ENCODE measurements around the gene ATOSA.
A peak's percentile ranks its signal among the peaks of the same experiment; 100 is the strongest.

The ATOSA gene

GRCh38 chr15:52652984-52653383 is 26.2 kb downstream of the ATOSA start:
- DNase-seq (ENCODE audit: low spot score): no peak

- no peak for DNase-seq (ENCODE audit: low spot score)
These were observed 26.9 kb downstream of the ATOSA start for GRCh38 chr15:52652286-52652685.

GRCh38 chr15:52651868-52652267 is 27.3 kb downstream of the ATOSA start:
- DNase-seq (ENCODE audit: low spot score): peak; percentile 35

GRCh38 chr15:52651114-52651513 is 28.1 kb downstream of the ATOSA start:
- DNase-seq (ENCODE audit: low spot score): no peak

- no peak for DNase-seq (ENCODE audit: low spot score)
These were observed 29.5 kb downstream of the ATOSA start for GRCh38 chr15:52649686-52650085.

DNA sequence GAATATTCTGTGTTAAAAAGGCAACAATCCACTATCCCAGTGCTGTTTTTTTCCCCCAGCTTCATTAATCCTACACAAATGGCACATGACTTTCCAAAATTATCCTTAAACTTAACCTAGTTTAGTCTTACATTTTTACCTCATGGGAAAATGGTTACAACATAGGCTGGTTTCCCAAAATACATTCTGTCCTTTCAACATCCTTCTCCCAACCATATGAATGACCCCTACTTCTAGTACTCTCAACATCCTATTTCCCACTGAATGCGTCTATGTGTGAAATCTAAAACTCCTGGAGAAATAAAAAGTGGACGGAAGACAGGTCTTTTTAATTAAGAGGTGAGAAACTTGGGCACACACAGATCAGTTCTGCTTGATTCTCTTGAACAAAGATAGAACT is 33.3 kb downstream of the ATOSA start:
- no peak for DNase-seq (ENCODE audit: low spot score)

DNA sequence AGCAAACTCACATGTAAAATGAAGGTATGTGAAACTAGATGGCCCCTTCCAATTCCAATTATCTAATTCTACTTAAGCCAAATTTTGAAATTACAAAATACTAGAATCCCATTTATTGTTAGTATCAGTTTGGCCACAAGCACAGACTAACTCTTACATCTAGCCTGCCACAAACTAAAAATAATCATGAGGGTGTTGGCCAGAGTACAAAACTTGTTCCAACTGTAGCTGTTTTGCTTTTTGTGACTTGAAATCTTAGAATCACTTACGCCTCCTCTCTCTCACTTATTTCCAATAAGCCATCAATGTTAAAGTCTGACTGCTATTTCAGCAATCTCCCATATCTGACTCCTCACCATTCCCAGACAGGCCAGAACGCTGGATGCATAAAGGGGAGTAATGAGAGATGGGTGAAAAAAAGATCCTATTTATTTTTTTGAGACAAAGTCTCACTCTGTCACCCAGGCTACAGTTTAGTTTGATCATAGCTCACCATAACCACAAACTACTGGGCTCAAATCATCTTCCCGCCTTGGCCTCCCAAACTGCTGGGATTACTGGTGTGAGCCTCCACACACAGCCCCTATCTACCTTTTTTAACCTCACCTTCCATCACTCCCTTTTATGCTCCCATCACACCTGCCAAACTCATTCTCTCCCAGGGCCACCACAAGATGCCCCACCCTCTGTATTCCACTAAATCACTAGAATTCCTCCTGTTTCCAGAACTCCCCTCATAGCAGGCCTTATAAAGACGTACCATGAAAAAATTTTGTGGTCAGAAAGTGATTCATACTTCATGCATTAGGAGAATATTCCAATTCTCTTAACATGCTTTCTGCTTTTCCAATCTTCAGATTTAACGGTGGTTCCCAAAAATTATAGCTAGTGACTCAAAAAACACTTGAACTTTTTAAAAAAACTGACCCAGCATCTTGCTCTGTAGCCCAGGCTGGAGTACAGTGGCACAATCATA is 36.5 kb downstream of the ATOSA start:
- no peak for DNase-seq (ENCODE audit: low spot score)

DNA sequence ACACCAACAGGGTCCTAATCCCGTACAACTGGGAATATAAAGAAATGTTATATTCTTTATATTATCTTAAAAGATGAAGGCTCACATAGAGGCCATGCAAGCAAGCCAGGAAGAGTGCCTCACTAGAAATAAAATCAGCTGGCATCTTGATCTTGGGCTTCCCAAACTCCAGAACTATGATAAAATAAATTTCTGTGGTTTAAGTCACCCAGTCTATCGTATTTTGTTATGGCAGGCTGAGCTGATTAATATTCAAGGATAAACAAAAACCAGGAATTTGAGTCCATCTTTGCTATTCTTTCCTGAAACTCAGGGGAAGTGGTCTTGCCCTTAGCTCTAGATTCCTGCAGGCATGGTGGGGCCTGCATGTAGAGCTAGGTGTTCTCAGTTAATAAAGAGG is 42.7 kb downstream of the ATOSA start:
- no peak for DNase-seq (ENCODE audit: low spot score)

GRCh38 chr15:52635908-52636307 is 43.3 kb downstream of the ATOSA start:
- no peak for DNase-seq (ENCODE audit: low spot score)

All from CD4-positive, alpha-beta T cell treated with Interleukin-6 at 100 ng/mL for 8 hours (primary cell).